ENCODE data around the gene ATP2B2.

The ATP2B2 gene

GRCh38 chr3:10448544-10448943 is 56.8 kb downstream of the ATP2B2 start:
- no peaks in the 10 kb centered on the region for H3K27me3 ChIP-seq (ENCODE audit: control insufficient read depth, insufficient read depth, low read length)
- H3K9me3 ChIP-seq (ENCODE audit: control insufficient read depth, insufficient read depth, low read length) = no peaks in the 10 kb centered on the region
- H3K9ac ChIP-seq (ENCODE audit: low read depth, low read length) = no peak overlapping the region
- no peak overlapping the region for H3K4me3 ChIP-seq (ENCODE audit: low read depth, low read length)
- H3K4me1 ChIP-seq (ENCODE audit: control insufficient read depth, insufficient read depth, low read length) = no peaks in the 10 kb centered on the region
- H3K36me3 ChIP-seq (ENCODE audit: control insufficient read depth, insufficient read depth, low read length) = no peaks in the 10 kb centered on the region

GRCh38 chr3:10447527-10448260 is 57.7 kb downstream of the ATP2B2 start:
- no peak overlapping the region for H3K4me3 ChIP-seq (ENCODE audit: low read depth, low read length)
- no peak overlapping the region for H3K9ac ChIP-seq (ENCODE audit: low read depth, low read length)
- H3K36me3 ChIP-seq (ENCODE audit: control insufficient read depth, insufficient read depth, low read length) = no peaks in the 10 kb centered on the region
- H3K27me3 ChIP-seq (ENCODE audit: control insufficient read depth, insufficient read depth, low read length) = no peaks in the 10 kb centered on the region
- no peaks in the 10 kb centered on the region for H3K4me1 ChIP-seq (ENCODE audit: control insufficient read depth, insufficient read depth, low read length)
- H3K9me3 ChIP-seq (ENCODE audit: control insufficient read depth, insufficient read depth, low read length) = no peaks in the 10 kb centered on the region

DNA sequence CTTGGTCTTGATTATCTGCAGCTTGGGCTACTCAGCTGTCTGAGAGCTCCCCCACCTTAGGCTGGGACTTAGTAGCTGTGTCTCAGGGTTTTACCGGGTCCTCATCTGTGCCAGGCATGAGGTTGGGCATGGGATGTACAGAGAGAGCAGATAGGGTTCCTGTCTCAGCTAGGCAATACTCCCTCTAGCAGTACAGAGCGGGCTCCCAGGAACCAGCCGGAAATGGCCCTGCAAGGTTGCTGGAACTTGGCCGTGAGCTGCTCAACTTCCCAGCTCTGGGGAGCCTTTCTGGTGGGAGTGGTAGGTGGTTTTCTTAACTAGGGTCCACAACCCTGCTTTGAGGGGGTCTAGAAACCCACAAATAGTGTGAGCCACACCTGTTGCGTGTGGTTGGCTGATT is 58.3 kb downstream of the ATP2B2 start:
- H3K9ac ChIP-seq (ENCODE audit: low read depth, low read length) = no peak overlapping the region
- no peaks in the 10 kb centered on the region for H3K4me1 ChIP-seq (ENCODE audit: control insufficient read depth, insufficient read depth, low read length)
- no peaks in the 10 kb centered on the region for H3K27me3 ChIP-seq (ENCODE audit: control insufficient read depth, insufficient read depth, low read length)
- H3K9me3 ChIP-seq (ENCODE audit: control insufficient read depth, insufficient read depth, low read length) = no peaks in the 10 kb centered on the region
- no peaks in the 10 kb centered on the region for H3K36me3 ChIP-seq (ENCODE audit: control insufficient read depth, insufficient read depth, low read length)
- no peak overlapping the region for H3K4me3 ChIP-seq (ENCODE audit: low read depth, low read length)

DNA sequence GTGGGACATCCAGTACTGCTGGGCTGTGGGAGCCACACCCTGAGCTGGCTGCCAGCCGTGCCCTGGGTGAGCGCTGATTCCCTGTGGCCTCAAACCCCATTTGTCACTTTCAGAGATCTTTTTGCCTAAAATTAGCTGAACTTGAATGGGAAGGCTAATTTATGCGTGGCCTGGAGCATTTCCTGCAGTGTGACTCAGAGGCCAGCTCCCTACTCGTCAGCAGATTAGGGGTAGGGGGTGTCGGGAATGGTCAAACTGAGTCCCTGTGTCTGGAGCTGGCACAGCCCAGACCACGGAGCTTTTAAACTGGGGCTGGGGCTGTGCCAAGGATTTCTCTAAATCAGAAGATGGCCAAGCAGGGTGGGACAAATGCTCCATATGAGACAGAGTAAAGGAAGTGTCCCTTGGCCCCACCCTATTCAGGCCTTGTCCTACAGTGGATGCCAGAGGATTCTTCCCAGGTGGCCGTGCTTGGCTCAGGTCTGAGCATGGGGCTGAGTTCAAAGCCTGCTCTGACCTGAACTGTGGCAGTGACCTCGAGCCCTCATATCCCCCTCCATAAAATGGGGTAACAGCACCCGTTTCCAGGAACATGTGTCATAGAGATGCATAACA is 59.7 kb downstream of the ATP2B2 start:
- no peak overlapping the region for H3K4me3 ChIP-seq (ENCODE audit: low read depth, low read length)
- no peak overlapping the region for H3K9ac ChIP-seq (ENCODE audit: low read depth, low read length)
- H3K4me1 ChIP-seq (ENCODE audit: control insufficient read depth, insufficient read depth, low read length) = no peaks in the 10 kb centered on the region
- H3K36me3 ChIP-seq (ENCODE audit: control insufficient read depth, insufficient read depth, low read length) = no peaks in the 10 kb centered on the region
- H3K9me3 ChIP-seq (ENCODE audit: control insufficient read depth, insufficient read depth, low read length) = no peaks in the 10 kb centered on the region
- no peaks in the 10 kb centered on the region for H3K27me3 ChIP-seq (ENCODE audit: control insufficient read depth, insufficient read depth, low read length)

- H3K9ac ChIP-seq (ENCODE audit: low read depth, low read length) = no peak overlapping the region
- H3K4me1 ChIP-seq (ENCODE audit: control insufficient read depth, insufficient read depth, low read length) = no peaks in the 10 kb centered on the region
- H3K27me3 ChIP-seq (ENCODE audit: control insufficient read depth, insufficient read depth, low read length) = no peaks in the 10 kb centered on the region
- no peak overlapping the region for H3K4me3 ChIP-seq (ENCODE audit: low read depth, low read length)
- no peaks in the 10 kb centered on the region for H3K36me3 ChIP-seq (ENCODE audit: control insufficient read depth, insufficient read depth, low read length)
- H3K9me3 ChIP-seq (ENCODE audit: control insufficient read depth, insufficient read depth, low read length) = no peaks in the 10 kb centered on the region
Observed at GRCh38 chr3:10444511-10444910, 60.9 kb downstream of the ATP2B2 start.

DNA sequence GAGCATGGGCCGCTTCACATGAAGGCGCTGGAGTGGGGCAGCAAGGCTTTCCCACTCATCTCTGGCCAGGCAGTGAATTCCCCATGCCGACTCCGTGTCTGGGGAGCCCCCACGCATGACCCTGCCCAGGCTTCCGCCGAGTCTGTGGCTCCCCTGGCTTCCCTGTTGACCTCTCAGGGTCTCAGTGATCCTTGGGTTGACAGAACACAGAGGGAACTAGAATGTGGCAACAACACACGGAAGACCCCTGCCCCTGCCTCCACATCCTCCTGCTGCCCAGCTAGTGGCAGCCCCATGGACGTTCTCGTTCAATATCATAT is 61.3 kb downstream of the ATP2B2 start:
- Histone ChIP-seq H3K4me1 (ENCODE audit: control insufficient read depth, insufficient read depth, low read length) (no peaks in the 10 kb centered on the region), H3K36me3 (ENCODE audit: control insufficient read depth, insufficient read depth, low read length) (no peaks in the 10 kb centered on the region), H3K4me3 (ENCODE audit: low read depth, low read length) (no peak overlapping the region), H3K9ac (ENCODE audit: low read depth, low read length) (no peak overlapping the region), H3K9me3 (ENCODE audit: control insufficient read depth, insufficient read depth, low read length) (no peaks in the 10 kb centered on the region), H3K27me3 (ENCODE audit: control insufficient read depth, insufficient read depth, low read length) (no peaks in the 10 kb centered on the region)

DNA sequence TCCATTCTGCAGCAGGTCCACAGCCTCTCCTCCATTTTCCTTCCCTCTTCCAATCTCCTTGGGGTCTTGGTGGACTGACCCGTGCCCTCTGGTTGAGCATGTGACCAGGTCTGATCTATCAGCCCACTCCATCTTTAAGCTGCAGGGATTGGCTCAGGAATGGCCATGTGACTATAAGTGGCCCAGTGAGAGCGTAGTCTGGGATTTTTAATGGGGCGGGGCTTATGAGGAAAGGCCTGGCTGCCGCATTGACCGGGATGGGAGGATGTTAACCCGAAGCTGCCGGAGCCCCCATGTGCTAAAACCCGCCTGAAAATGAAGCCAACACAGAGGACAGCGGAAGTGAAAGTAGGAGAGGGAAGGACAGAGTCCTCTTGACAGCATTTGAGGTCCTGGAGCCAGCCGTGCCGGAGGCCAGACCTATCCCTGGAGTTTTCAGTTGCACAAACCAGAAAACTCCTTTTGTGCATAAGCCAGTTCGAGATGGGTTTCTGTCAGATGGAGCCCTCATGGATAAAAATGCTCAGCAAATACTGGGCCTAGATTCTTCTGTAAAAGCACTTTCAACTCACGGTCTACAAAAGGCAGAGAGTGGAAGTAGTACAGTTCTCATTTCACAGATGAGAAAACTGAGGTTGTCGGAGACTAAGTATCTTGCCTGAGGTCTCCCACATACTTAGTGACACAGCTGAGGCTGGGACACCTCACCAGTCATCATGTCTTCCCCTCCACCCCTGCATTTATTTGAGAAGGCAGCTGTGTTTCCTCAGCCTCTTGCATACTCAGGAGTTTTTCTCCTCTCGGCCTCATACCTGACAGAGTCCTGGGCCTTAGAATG is 61.9 kb downstream of the ATP2B2 start:
- no peak overlapping the region for H3K9ac ChIP-seq (ENCODE audit: low read depth, low read length)
- H3K27me3 ChIP-seq (ENCODE audit: control insufficient read depth, insufficient read depth, low read length) = no peaks in the 10 kb centered on the region
- no peaks in the 10 kb centered on the region for H3K4me1 ChIP-seq (ENCODE audit: control insufficient read depth, insufficient read depth, low read length)
- no peak overlapping the region for H3K4me3 ChIP-seq (ENCODE audit: low read depth, low read length)
- H3K9me3 ChIP-seq (ENCODE audit: control insufficient read depth, insufficient read depth, low read length) = no peaks in the 10 kb centered on the region
- H3K36me3 ChIP-seq (ENCODE audit: control insufficient read depth, insufficient read depth, low read length) = no peaks in the 10 kb centered on the region

GRCh38 chr3:10442151-10442795 is 63.1 kb downstream of the ATP2B2 start:
- Histone ChIP-seq H3K9ac (ENCODE audit: low read depth, low read length) (no peak overlapping the region), H3K4me3 (ENCODE audit: low read depth, low read length) (no peak overlapping the region), H3K36me3 (ENCODE audit: control insufficient read depth, insufficient read depth, low read length) (no peaks in the 10 kb centered on the region), H3K27me3 (ENCODE audit: control insufficient read depth, insufficient read depth, low read length) (no peaks in the 10 kb centered on the region), H3K9me3 (ENCODE audit: control insufficient read depth, insufficient read depth, low read length) (no peaks in the 10 kb centered on the region), H3K4me1 (ENCODE audit: control insufficient read depth, insufficient read depth, low read length) (no peaks in the 10 kb centered on the region)

DNA sequence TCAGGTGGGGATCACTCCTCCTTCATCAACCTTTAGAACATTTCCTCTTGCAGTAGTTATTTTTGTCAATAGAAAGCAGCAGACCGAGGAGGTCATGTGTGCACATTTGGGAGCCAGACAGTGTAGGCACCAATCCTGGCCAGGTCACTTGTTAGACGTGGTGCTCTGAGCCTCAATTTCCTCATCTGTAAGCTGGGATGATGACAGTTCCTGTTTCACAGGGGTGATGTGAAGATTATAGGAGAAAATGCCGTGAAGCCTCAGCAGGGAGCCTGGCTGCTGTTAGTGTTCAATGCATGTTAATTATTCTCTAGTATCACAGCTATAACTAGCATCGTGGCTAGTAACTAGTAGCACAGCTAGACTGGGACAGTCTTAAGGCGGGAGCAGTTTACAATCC is 64.7 kb downstream of the ATP2B2 start:
- Histone ChIP-seq H3K4me1 (ENCODE audit: control insufficient read depth, insufficient read depth, low read length) (no peaks in the 10 kb centered on the region), H3K36me3 (ENCODE audit: control insufficient read depth, insufficient read depth, low read length) (no peaks in the 10 kb centered on the region), H3K27me3 (ENCODE audit: control insufficient read depth, insufficient read depth, low read length) (no peaks in the 10 kb centered on the region), H3K4me3 (ENCODE audit: low read depth, low read length) (no peak overlapping the region), H3K9me3 (ENCODE audit: control insufficient read depth, insufficient read depth, low read length) (no peaks in the 10 kb centered on the region), H3K9ac (ENCODE audit: low read depth, low read length) (no peak overlapping the region)

- Histone ChIP-seq H3K4me1 (ENCODE audit: control insufficient read depth, insufficient read depth, low read length) (no peaks in the 10 kb centered on the region), H3K36me3 (ENCODE audit: control insufficient read depth, insufficient read depth, low read length) (no peaks in the 10 kb centered on the region), H3K4me3 (ENCODE audit: low read depth, low read length) (no peak overlapping the region), H3K27me3 (ENCODE audit: control insufficient read depth, insufficient read depth, low read length) (no peaks in the 10 kb centered on the region), H3K9ac (ENCODE audit: low read depth, low read length) (no peak overlapping the region), H3K9me3 (ENCODE audit: control insufficient read depth, insufficient read depth, low read length) (no peaks in the 10 kb centered on the region)
Observed at GRCh38 chr3:10438902-10439610, 66.3 kb downstream of the ATP2B2 start.
